Activated CD4-positive, alpha-beta T cell treated with anti-CD3 and anti-CD28 coated beads, Interleukin-10, Interleukin-2, amounts not matched to agents 100 ng/mL and 50 ng/mL, durations not matched to agents 16 hours and 8 hours (primary cell): ENCODE measurements around the gene B3GNT9.

ENCODE experiments used
- DNase-seq: peaks from one replicate; pipeline ENCODE4 v3.0.0-alpha.2; 2020

Gene B3GNT9

GRCh38 chr16:67184995-67185650 is 34.3 kb upstream of the B3GNT9 start:
- DNase-seq, result peak; percentile 88

GRCh38 chr16:67184453-67184994 is 33.7 kb upstream of the B3GNT9 start:
- no peak for DNase-seq

- DNase-seq, result peak; percentile 98
Measured at GRCh38 chr16:67183627-67184452, 33.0 kb upstream of the B3GNT9 start, which contains the start of gene MATCAP1. MATCAP1 (minus strand) TSS chr16:67183963; CDS start chr16:67180610, 3,353 bp downstream.

- no peak for DNase-seq
Measured at GRCh38 chr16:67183284-67183626, 32.5 kb upstream of the B3GNT9 start.

GRCh38 chr16:67182288-67182687 is 31.5 kb upstream of the B3GNT9 start:
- no peak for DNase-seq

- DNase-seq, result no peak
Measured at GRCh38 chr16:67181346-67181745, 30.5 kb upstream of the B3GNT9 start.

- no peak for DNase-seq
Measured at GRCh38 chr16:67180166-67180565, 29.4 kb upstream of the B3GNT9 start.

- no peak for DNase-seq
Measured at GRCh38 chr16:67179421-67180080, 28.8 kb upstream of the B3GNT9 start.

- DNase-seq, result peak; percentile 59
Measured at GRCh38 chr16:67177743-67178699, 27.2 kb upstream of the B3GNT9 start.

- DNase-seq, result no peak
Measured at GRCh38 chr16:67176662-67177061, 25.9 kb upstream of the B3GNT9 start.

- no peak for DNase-seq
Measured at GRCh38 chr16:67174706-67175231, 24.0 kb upstream of the B3GNT9 start.

GRCh38 chr16:67173808-67174705 is 23.3 kb upstream of the B3GNT9 start:
- peak; percentile 81 for DNase-seq

- no peak for DNase-seq
Measured at GRCh38 chr16:67173323-67173722, 22.5 kb upstream of the B3GNT9 start.

- DNase-seq, result no peak
Measured at GRCh38 chr16:67170949-67171649, 20.3 kb upstream of the B3GNT9 start.

- peak; percentile 68 for DNase-seq
Measured at GRCh38 chr16:67170168-67170948, 19.6 kb upstream of the B3GNT9 start, which contains the start of gene NOL3. NOL3 (plus strand) TSS chr16:67170538.

GRCh38 chr16:67169642-67170167 is 18.9 kb upstream of the B3GNT9 start:
- peak; percentile 64 for DNase-seq

GRCh38 chr16:67169011-67169451 is 18.2 kb upstream of the B3GNT9 start:
- no peak for DNase-seq

GRCh38 chr16:67167588-67167987 is 16.8 kb upstream of the B3GNT9 start:
- no peak for DNase-seq

GRCh38 chr16:67166598-67167168 is 15.9 kb upstream of the B3GNT9 start:
- no peak for DNase-seq
